Activated CD4-positive, alpha-beta T cell treated with anti-CD3 and anti-CD28 coated beads for 36 hours (primary cell): Measurements from ENCODE around the gene COL6A5. TPM values are rescaled to one million over a fixed set of nuclear protein-coding genes. Genes with fewer than 3 reads are reported as not detected.
"Not testable (repeated sequence)": the region's sequence is repeated elsewhere in the genome, so short reads cannot be mapped to it uniquely, and the experiment has no call there.

Experiments used
- ATAC-seq: fragments of 200-7000 bp; cut with Tn5 transposase; one replicate; pipeline ENCODE4 v1.10.0; 2021; ENCODE audit warnings: mild to moderate bottlenecking, moderate library complexity
- CTCF ChIA-PET: fragments of 350-600 bp; sonication (Branson Sonifier 250); formaldehyde crosslinking; loops from one replicate; lab custom pipeline; 2021; ENCODE audit warnings: antibody characterized with exemption; lab: Charles Lee
- POLR2A ChIA-PET: fragments of 350-600 bp; sonication (Branson Sonifier 250); formaldehyde crosslinking; loops from one replicate; lab custom pipeline; 2021; ENCODE audit warnings: antibody characterized with exemption, inconsistent platforms; lab: Charles Lee
- DNase-seq: peaks from one replicate; pipeline ENCODE4 v3.0.0-alpha.2; 2020
- H3K27ac Mint-ChIP-seq: one replicate; pipeline ENCODE4 v1.8.0; 2021; ENCODE audit warnings: mixed read lengths
- H3K27me3 Mint-ChIP-seq: one replicate; pipeline ENCODE4 v1.8.0; 2021; ENCODE audit warnings: mixed read lengths
- H3K36me3 Mint-ChIP-seq: one replicate; pipeline ENCODE4 v1.8.0; 2021; ENCODE audit warnings: low read depth, mixed read lengths
- H3K4me1 Mint-ChIP-seq: one replicate; pipeline ENCODE4 v1.8.0; 2021; ENCODE audit warnings: mixed read lengths
- H3K4me3 Mint-ChIP-seq: one replicate; pipeline ENCODE4 v1.8.0; 2021; ENCODE audit warnings: mild to moderate bottlenecking, moderate library complexity, mixed read lengths
- H3K9me3 Mint-ChIP-seq: one replicate; pipeline ENCODE4 v1.8.0; 2021; ENCODE audit warnings: low read depth, mixed read lengths
- intact Hi-C, 2 experiments: fragments of 100-400 bp; cut with DNase I in 1 of 2; cut with micrococcal nuclease in 1 of 2; formaldehyde crosslinking; loops; one replicate each; pipeline versions ENCODE4 v1.14.2 to v1.15.1; 2022 to 2024; cut with DNase I, micrococcal nuclease
- total RNA-seq, 2 experiments: library from RNA; stranded (reverse); gene quantifications; one replicate each; pipeline ENCODE4 v1.2.3, GENCODE V29; 2021

Gene COL6A5
- total RNA-seq, 2 experiments from 2014 or later: not detected

DNA sequence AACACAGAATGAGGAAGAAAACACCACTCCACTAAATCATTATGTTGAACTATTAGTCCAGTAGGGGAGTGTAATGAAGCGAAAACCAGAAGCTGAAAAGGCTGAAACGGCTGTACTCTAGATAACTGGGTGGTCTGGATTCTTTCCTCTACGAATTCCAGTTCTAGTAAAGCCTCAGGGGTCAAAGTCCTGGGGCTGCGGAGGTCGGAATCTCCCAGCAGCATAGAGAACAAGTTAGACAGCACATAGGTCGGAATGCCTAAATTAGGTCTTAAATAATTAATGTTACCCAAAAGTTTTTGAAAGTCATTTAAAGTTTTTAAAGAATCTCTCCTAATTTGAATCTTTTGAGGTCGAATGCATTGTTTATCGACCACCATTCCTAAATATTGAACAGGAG is 102.7 kb downstream of the COL6A5 start:
- H3K27me3 Mint-ChIP-seq, H3K9me3 Mint-ChIP-seq, H3K4me3 Mint-ChIP-seq, CTCF ChIA-PET, POLR2A ChIA-PET, ATAC-seq, H3K4me1 Mint-ChIP-seq, H3K36me3 Mint-ChIP-seq, DNase-seq, H3K27ac Mint-ChIP-seq: not testable (repeated sequence)
- intact Hi-C loops: loop anchor here in 1 of 2 experiments (10.0 kb wide), 1 partner anchor 173 kb away; no protein-coding TSS in a partner anchor

DNA sequence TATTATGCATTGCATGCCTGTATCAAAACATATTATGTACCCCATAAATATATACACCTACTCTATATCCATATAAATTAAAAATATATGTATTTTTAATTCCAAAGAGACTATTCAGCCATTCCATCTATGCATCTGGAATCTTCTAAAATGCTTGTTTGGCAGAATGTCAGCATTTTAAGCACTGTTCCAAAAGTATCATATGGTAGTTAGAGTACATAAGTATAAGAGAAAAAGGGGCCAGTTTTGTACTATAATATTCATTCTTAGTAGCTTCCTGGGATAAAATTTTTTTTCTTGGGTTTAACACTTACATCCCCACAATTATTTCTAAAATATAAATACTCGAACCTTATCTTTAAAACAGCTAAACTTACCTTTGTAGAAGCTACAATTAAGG is 111.1 kb downstream of the COL6A5 start:
- ChIA-PET POLR2A (no interaction called here), CTCF (interaction anchor here (0.5 kb wide), 1 partner anchor 12 kb away, joined by 3 read pairs; no protein-coding TSS in a partner anchor)
- Mint-ChIP-seq H3K4me3 (no peak overlapping the region), H3K27me3 (peaks cover 4% of the 10 kb centered on the region), H3K9me3 (peaks cover 7% of the 10 kb centered on the region), H3K4me1 (no peaks in the 10 kb centered on the region), H3K36me3 (no peaks in the 10 kb centered on the region), H3K27ac (no peak overlapping the region)
- DNase-seq: no peak
- ATAC-seq: no peak
- intact Hi-C loops: no loop called here

DNA sequence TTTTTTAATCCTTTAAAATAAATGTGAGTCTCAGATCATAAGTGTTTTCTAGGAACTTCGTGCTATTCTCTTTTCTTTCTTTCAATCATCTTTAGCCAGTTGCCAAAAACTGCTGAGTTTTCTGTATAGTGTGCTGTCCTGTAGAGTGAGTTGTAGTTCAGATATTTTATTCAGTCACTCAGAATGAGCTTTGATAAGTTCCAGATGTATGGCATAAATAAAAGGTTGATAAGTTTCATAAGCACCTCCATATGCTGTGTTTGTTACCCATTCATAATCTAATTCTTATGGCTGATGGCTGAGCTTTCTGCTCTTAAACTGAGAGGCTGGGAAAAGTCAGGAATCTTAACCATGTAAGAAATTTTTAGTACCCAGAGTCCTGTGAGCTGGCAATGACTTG is 112.2 kb downstream of the COL6A5 start:
- CTCF ChIA-PET: interaction anchor here (0.9 kb wide), 1 partner anchor 26 kb away, joined by 3 read pairs; no protein-coding TSS in a partner anchor
- POLR2A ChIA-PET: no interaction called here
- DNase-seq (no peak), ATAC-seq (no peak)
- Mint-ChIP-seq H3K36me3 (no peaks in the 10 kb centered on the region), H3K27me3 (peaks cover 10% of the 10 kb centered on the region), H3K4me1 (no peaks in the 10 kb centered on the region), H3K4me3 (no peak overlapping the region), H3K27ac (no peak overlapping the region), H3K9me3 (peaks cover 2% of the 10 kb centered on the region)
- intact Hi-C loops: no loop called here

DNA sequence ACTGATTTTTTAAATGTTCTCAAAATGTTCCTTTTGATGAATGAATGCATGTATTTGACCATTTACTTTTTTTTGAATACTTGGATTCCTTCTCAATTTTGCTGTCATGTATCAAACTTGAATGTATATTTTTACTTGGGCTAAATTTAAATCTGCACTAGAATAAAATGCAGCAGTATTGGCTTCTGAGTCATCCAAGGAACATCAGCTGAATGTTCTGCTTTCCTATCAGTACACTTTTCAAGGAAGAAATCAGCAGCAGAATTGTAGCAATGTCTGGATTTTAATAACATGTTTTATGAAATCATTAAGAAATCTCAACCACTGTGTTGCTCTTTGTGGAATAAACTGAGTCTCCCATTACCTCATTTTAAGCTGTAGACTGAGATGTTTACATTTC is 114.5 kb downstream of the COL6A5 start:
- CTCF ChIA-PET: no interaction called here
- Mint-ChIP-seq H3K4me1 (no peaks in the 10 kb centered on the region), H3K36me3 (no peaks in the 10 kb centered on the region), H3K4me3 (no peak overlapping the region), H3K9me3 (no peaks in the 10 kb centered on the region), H3K27ac (no peak overlapping the region), H3K27me3 (peaks cover 12% of the 10 kb centered on the region)
- ATAC-seq (no peak), DNase-seq (no peak)
- POLR2A ChIA-PET: no interaction called here
- intact Hi-C loops: no loop called here

DNA sequence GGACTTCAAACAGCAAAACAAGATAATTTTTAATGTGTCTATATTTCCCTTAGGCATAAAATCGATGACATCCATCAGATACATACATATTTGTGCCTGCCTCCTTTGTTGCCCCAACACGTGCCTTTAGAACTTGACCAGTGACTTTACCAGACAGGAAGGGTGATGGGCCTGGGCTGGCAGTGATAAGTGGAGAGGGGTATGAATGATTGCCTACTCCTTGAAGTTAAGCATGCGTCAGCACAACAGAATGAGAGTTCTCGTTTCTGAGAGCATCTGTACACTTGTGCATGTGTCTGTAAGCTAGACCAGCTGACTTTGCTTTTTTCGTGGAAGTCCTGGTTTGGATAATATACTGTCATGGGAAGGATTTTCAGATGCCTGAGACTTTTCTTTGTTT is 116.6 kb downstream of the COL6A5 start:
- Mint-ChIP-seq H3K9me3 (no peaks in the 10 kb centered on the region), H3K4me3 (no peak overlapping the region), H3K27me3 (peaks cover 19% of the 10 kb centered on the region), H3K27ac (no peak overlapping the region), H3K36me3 (no peaks in the 10 kb centered on the region), H3K4me1 (no peaks in the 10 kb centered on the region)
- ChIA-PET POLR2A (no interaction called here), CTCF (no interaction called here)
- intact Hi-C loops: no loop called here
- ATAC-seq (no peak), DNase-seq (no peak)

DNA sequence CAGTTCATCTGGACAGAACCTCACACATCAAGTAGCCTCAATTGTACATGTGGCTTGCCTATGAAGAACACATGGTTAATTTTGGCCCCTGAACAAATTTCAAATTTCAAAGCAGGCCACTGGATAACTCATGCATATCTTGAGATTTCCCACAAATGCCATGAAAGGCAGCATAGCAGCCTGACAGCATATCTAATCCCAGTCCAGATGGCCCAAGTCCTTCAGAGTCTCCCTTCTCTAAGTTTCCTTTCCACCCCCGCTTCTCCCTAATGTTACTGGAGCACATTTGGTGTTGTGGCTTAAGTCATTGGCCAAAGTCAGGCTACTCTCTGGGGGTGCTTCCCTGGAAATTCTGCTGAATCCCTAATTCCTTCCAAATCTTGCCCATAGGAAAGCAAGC is 117.7 kb downstream of the COL6A5 start:
- no peaks in the 10 kb centered on the region for H3K4me1 Mint-ChIP-seq
- H3K27me3 Mint-ChIP-seq: peaks cover 19% of the 10 kb centered on the region
- no peaks in the 10 kb centered on the region for H3K36me3 Mint-ChIP-seq
- no peak for ATAC-seq
- ChIA-PET CTCF (no interaction called here), POLR2A (no interaction called here)
- H3K9me3 Mint-ChIP-seq: no peaks in the 10 kb centered on the region
- no peak for DNase-seq
- no peak overlapping the region for H3K4me3 Mint-ChIP-seq
- H3K27ac Mint-ChIP-seq: no peak overlapping the region
- intact Hi-C loops: no loop called here

DNA sequence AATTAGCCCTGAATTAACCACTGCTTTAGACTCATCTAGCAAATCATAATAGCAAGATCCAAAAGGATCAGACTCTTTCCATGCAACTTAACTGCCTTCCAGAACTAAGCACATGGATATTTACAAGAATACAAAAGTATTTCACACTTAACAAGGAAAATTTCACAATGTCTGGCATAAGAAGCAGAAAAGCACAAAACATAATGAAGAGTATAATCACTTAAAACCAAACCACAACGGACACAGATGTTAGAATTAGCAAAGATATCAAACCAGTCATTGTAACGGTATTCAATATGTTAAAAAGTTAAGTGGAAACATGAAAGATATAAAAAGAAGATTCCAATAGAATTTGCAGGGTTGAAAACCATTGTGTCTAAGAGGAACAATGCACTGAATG is 120.0 kb downstream of the COL6A5 start:
- H3K4me3 Mint-ChIP-seq: no peak overlapping the region
- intact Hi-C loops: no loop called here
- POLR2A ChIA-PET: no interaction called here
- no peaks in the 10 kb centered on the region for H3K9me3 Mint-ChIP-seq
- H3K27me3 Mint-ChIP-seq: peaks cover 29% of the 10 kb centered on the region
- no peaks in the 10 kb centered on the region for H3K36me3 Mint-ChIP-seq
- CTCF ChIA-PET: no interaction called here
- H3K27ac Mint-ChIP-seq: no peak overlapping the region
- DNase-seq (no peak), ATAC-seq (no peak)
- H3K4me1 Mint-ChIP-seq: no peaks in the 10 kb centered on the region

DNA sequence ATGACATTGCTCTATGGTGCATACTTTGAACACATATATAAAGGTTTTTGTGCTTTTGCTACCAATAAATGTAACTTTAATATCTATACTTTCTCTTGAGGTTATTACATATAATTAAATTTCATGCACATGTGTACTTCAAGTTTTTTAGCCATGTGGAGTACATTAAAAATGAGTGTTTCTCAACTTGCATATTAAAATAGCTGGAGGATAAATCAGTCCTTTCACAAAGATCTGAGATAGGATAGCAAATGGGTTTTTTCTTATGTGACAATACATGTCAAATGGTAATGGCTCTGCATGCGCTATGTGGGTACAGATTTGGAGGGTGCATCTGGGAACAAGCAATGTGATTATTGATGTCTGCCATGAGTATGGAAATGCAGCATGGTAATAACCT is 122.8 kb downstream of the COL6A5 start:
- no peak overlapping the region for H3K4me3 Mint-ChIP-seq
- intact Hi-C loops: no loop called here

DNA sequence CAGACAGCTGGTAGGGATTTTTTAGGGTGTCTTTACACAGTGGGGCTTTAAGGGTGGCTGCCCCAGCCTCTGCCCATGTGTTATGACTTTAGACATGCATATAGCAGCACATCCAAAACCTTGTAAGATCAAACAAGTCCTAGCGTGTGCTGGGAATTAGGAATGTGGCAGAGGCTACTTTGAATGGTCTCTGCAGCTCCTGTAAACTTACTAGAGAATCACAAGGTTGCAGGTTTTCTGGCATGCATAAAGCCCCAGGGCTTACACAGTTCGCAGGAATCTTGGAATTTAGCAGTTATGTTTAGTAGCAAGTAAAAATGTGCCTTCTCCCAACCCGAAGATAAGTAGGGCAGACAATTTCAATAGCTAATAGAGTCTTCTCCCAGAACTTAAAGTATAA is 124.7 kb downstream of the COL6A5 start:
- H3K9me3 Mint-ChIP-seq: no peaks in the 10 kb centered on the region
- ATAC-seq: no peak
- peaks cover 29% of the 10 kb centered on the region for H3K27me3 Mint-ChIP-seq
- H3K4me3 Mint-ChIP-seq: no peak overlapping the region
- H3K4me1 Mint-ChIP-seq: no peaks in the 10 kb centered on the region
- H3K27ac Mint-ChIP-seq: no peak overlapping the region
- DNase-seq: no peak
- H3K36me3 Mint-ChIP-seq: no peaks in the 10 kb centered on the region
- intact Hi-C loops: no loop called here
- ChIA-PET CTCF (no interaction called here), POLR2A (no interaction called here)

More for the DNA sequence above, 122.8 kb downstream of the COL6A5 start:
- ChIA-PET CTCF (no interaction called here), POLR2A (no interaction called here)
- H3K27ac Mint-ChIP-seq: no peak overlapping the region
- no peak for ATAC-seq
- H3K36me3 Mint-ChIP-seq: no peaks in the 10 kb centered on the region
- H3K27me3 Mint-ChIP-seq: peaks cover 32% of the 10 kb centered on the region
- H3K9me3 Mint-ChIP-seq: no peaks in the 10 kb centered on the region
- DNase-seq: no peak
- H3K4me1 Mint-ChIP-seq: no peaks in the 10 kb centered on the region

DNA sequence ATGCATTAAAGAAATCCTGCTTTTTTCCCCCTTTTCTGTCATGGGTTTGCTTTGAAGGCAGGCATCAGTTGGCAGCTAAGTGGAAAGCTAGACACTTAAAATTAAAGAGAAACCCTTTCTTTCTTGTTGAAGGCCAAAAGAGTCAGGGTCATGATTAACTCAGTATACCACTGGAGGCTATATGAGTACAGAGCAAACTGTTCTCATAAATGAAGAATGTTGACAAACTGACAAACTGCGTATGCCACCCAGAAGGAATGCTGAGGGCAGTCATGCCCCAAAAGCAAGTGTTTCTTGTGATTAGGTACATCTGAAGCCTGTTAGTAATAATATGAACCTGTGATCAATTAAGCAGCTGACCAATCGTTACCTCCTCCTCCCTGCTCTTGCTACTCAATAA is 127.9 kb downstream of the COL6A5 start:
- no peaks in the 10 kb centered on the region for H3K36me3 Mint-ChIP-seq
- POLR2A ChIA-PET: no interaction called here
- CTCF ChIA-PET: no interaction called here

DNA sequence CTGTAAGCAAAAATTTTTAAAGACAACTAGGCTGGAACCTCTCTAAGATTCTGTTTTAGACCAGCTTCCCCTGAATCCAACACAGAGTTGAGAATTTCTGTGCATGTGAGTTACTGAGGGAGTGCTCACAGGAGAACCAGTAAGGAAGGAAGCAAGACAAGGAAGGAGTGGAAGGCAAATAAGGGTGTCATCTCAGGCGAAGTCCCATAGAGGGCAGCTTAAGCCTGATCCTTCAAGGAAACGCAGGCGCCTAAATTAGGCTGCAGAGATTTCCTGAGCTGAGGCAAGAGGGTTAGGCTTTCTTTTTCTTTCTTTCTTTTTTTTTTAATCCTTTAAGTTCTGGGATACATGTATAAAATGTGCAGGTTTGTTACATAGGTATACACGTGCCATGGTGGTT is 135.3 kb downstream of the COL6A5 start:
- CTCF ChIA-PET: no interaction called here
- no peak for ATAC-seq

More for the DNA sequence above, 127.9 kb downstream of the COL6A5 start:
- no peak for DNase-seq
- Mint-ChIP-seq H3K4me1 (no peaks in the 10 kb centered on the region), H3K9me3 (peaks cover 3% of the 10 kb centered on the region), H3K4me3 (no peak overlapping the region), H3K27ac (no peak overlapping the region), H3K27me3 (peaks cover 22% of the 10 kb centered on the region)
- no peak for ATAC-seq
- intact Hi-C loops: no loop called here

DNA sequence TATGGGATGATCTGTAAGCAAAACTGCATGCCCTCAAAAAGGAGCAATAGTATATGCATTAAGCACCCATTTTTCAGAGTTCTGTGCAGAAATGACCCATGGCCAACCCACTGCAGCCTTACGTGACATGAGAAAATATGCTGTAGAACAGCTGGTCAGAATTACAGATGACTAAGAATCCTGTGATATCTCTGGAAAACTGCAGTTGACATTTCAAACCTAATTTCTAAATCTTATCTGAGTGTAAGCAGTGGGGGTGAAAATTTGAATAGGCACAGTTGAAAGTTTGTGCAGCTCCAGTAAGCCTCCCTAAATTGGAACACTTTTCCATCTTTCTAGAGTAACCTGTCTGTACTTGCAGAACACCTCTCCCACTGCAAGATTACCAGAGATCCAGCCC is 142.8 kb downstream of the COL6A5 start:
- Mint-ChIP-seq H3K27me3 (peaks cover 2% of the 10 kb centered on the region), H3K4me1 (no peaks in the 10 kb centered on the region), H3K27ac (no peak overlapping the region), H3K9me3 (no peaks in the 10 kb centered on the region), H3K4me3 (no peak overlapping the region), H3K36me3 (no peaks in the 10 kb centered on the region)
- no peak for DNase-seq
- CTCF ChIA-PET: no interaction called here
- intact Hi-C loops: no loop called here
- no peak for ATAC-seq
- POLR2A ChIA-PET: no interaction called here

More for the DNA sequence above, 135.3 kb downstream of the COL6A5 start:
- H3K9me3 Mint-ChIP-seq: peaks cover 3% of the 10 kb centered on the region
- peaks cover 7% of the 10 kb centered on the region for H3K27me3 Mint-ChIP-seq
- H3K36me3 Mint-ChIP-seq: no peaks in the 10 kb centered on the region
- H3K27ac Mint-ChIP-seq: no peak overlapping the region
- no peak overlapping the region for H3K4me3 Mint-ChIP-seq
- no peak for DNase-seq
- POLR2A ChIA-PET: no interaction called here
- intact Hi-C loops: no loop called here
- H3K4me1 Mint-ChIP-seq: no peaks in the 10 kb centered on the region
